ENCODE measurements around the gene RRP36.

DNA sequence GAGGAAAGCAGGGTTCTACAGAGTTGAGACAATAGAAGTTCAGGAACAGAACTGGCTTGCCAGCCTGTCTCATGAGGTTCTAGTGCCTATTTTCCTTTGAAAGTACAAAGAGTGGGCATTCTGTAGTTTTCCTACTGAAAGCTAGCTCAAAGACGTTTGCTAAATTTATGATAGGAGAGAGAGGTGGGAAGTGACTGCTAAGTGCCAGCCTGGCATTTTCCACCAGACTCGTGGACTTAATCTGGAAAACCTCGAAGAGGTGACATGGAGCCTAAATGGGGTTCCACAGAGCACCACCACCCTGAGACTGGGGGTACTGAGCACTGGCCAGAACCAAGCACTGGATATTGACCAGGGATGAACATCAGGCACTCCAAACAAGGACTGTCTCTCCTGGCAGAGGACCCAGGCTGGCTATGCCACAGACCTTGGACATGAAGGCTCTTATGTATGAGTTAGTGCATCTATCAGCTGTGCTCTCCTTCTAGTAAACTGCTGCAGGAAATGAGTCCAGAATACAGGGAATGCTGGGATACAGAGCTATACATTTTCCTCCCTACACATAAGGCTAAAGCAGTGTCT lies 49.6 kb upstream of the RRP36 start:
- TF ChIP-seq CTCF (conservative IDR thresholded peaks at IDR 0.05; ENCODE audit: low read depth, low read length) (no peak), EZH2 (IDR thresholded peaks at IDR 0.05; ENCODE audit: borderline replicate concordance, low read depth, low read length, poor library complexity, severe bottlenecking) (no peak)
